KBM-7 (cell line): ENCODE data around the gene SH2D1B.
"Not testable (repeated sequence)": the region's sequence is repeated elsewhere in the genome, so short reads cannot be mapped to it uniquely, and the experiment has no call there.

ENCODE experiments used
- DNase-seq: peaks from one replicate; pipeline ENCODE4 v3.0.0-alpha.2; 2015
- in situ Hi-C: fragments of 300-500 bp; cut with MboI; formaldehyde crosslinking; loops from 2 replicates; pipeline ENCODE4 v1.14.3; 2020; ENCODE audit warnings: low sequenced_read_pairs, low pct_unique_long_range_greater_than_20kb, mixed read lengths

SH2D1B gene

GRCh38 chr1:162412002-162412401 lies at the start of gene SH2D1B:
Gene SH2D1B, minus strand, starts transcription at chr1:162412136. Its CDS starts 120 bp downstream, at chr1:162412016.
- peak; percentile 16 for DNase-seq
- in situ Hi-C loops = no loop called here

- no peak for DNase-seq
- in situ Hi-C loops = no loop called here
Observed at GRCh38 chr1:162458236-162458635, 46.3 kb upstream of the SH2D1B start.

GRCh38 chr1:162456323-162456722 lies 44.4 kb upstream of the SH2D1B start:
- in situ Hi-C loops = no loop called here
- DNase-seq = no peak

GRCh38 chr1:162454361-162454760 lies 42.4 kb upstream of the SH2D1B start:
- in situ Hi-C loops, DNase-seq: not testable (repeated sequence)

GRCh38 chr1:162446946-162447345 lies 35.0 kb upstream of the SH2D1B start:
- DNase-seq = no peak
- in situ Hi-C loops = no loop called here

GRCh38 chr1:162444903-162445302 lies 33.0 kb upstream of the SH2D1B start:
- in situ Hi-C loops = no loop called here
- DNase-seq = no peak

GRCh38 chr1:162432977-162433713 lies 21.2 kb upstream of the SH2D1B start:
- in situ Hi-C loops = not testable (repeated sequence)

GRCh38 chr1:162430583-162430982 lies 18.6 kb upstream of the SH2D1B start:
- in situ Hi-C loops = no loop called here
- no peak for DNase-seq

More at GRCh38 chr1:162432977-162433713, 21.2 kb upstream of the SH2D1B start:
- DNase-seq = not testable (repeated sequence)

GRCh38 chr1:162422662-162423375 lies 10.9 kb upstream of the SH2D1B start:
- in situ Hi-C loops = no loop called here
- DNase-seq = peak; percentile 95

- no peak for DNase-seq
- in situ Hi-C loops = no loop called here
Observed at GRCh38 chr1:162421258-162422164, 9.6 kb upstream of the SH2D1B start.

GRCh38 chr1:162420120-162420519 lies 8.2 kb upstream of the SH2D1B start:
- in situ Hi-C loops = no loop called here
- no peak for DNase-seq

- in situ Hi-C loops = not testable (repeated sequence)
Observed at GRCh38 chr1:162419450-162419931, 7.6 kb upstream of the SH2D1B start.

GRCh38 chr1:162418584-162418983 lies 6.6 kb upstream of the SH2D1B start:
- in situ Hi-C loops, DNase-seq: not testable (repeated sequence)

More at GRCh38 chr1:162419450-162419931, 7.6 kb upstream of the SH2D1B start:
- DNase-seq = not testable (repeated sequence)

- in situ Hi-C loops = no loop called here
- no peak for DNase-seq
Observed at GRCh38 chr1:162417650-162418049, 5.7 kb upstream of the SH2D1B start.

GRCh38 chr1:162416909-162417308 lies 5.0 kb upstream of the SH2D1B start:
- in situ Hi-C loops = no loop called here
- no peak for DNase-seq

GRCh38 chr1:162416215-162416614 lies 4.3 kb upstream of the SH2D1B start:
- in situ Hi-C loops = no loop called here
- no peak for DNase-seq

GRCh38 chr1:162407539-162407938 lies 4.4 kb downstream of the SH2D1B start:
- in situ Hi-C loops = no loop called here
- no peak for DNase-seq

- DNase-seq = no peak
- in situ Hi-C loops = no loop called here
Observed at GRCh38 chr1:162406811-162407210, 5.1 kb downstream of the SH2D1B start.

- no peak for DNase-seq
- in situ Hi-C loops = no loop called here
Observed at GRCh38 chr1:162405800-162406199, 6.1 kb downstream of the SH2D1B start.
